Measurements from ENCODE around the gene ADTRP. TPM values are rescaled to one million over a fixed set of nuclear protein-coding genes. Genes with fewer than 3 reads are reported as not detected.
A peak's percentile ranks its signal among the peaks of the same experiment; 100 is the strongest.

Gene ADTRP
- polyA plus RNA-seq (2013, experiment 1 of 2; ENCODE audit: insufficient read length) = 1.9 TPM
- 1.2 TPM for polyA plus RNA-seq (2013, experiment 2 of 2; ENCODE audit: insufficient read length)

- no peak for DNase-seq
Measured at GRCh38 chr6:11778648-11779328, at the start of gene ADTRP. ADTRP (minus strand) TSS chr6:11778803; CDS start chr6:11778759, 44 bp downstream.

- DNase-seq = no peak
Measured at GRCh38 chr6:11826779-11827178, 48.2 kb upstream of the ADTRP start.

- peak; percentile 37 for DNase-seq
Measured at GRCh38 chr6:11824986-11825385, 46.4 kb upstream of the ADTRP start.

- no peak for DNase-seq
Measured at GRCh38 chr6:11822346-11822745, 43.7 kb upstream of the ADTRP start.

GRCh38 chr6:11821781-11822180, 43.2 kb upstream of the ADTRP start:
- no peak for DNase-seq

GRCh38 chr6:11820821-11821220, 42.2 kb upstream of the ADTRP start:
- no peak for DNase-seq

GRCh38 chr6:11819486-11819885, 40.9 kb upstream of the ADTRP start:
- DNase-seq = no peak

GRCh38 chr6:11815231-11815630, 36.6 kb upstream of the ADTRP start:
- peak; percentile 48 for DNase-seq

- DNase-seq = no peak
Measured at GRCh38 chr6:11814819-11815218, 36.2 kb upstream of the ADTRP start.

- DNase-seq = no peak
Measured at GRCh38 chr6:11814106-11814505, 35.5 kb upstream of the ADTRP start.

- no peak for DNase-seq
Measured at GRCh38 chr6:11813606-11814005, 35.0 kb upstream of the ADTRP start.

- DNase-seq = no peak
Measured at GRCh38 chr6:11812951-11813350, 34.3 kb upstream of the ADTRP start.

GRCh38 chr6:11812439-11812838, 33.8 kb upstream of the ADTRP start:
- DNase-seq = no peak

GRCh38 chr6:11811644-11812264, 33.2 kb upstream of the ADTRP start:
- DNase-seq = no peak

- no peak for DNase-seq
Measured at GRCh38 chr6:11810854-11811643, 32.4 kb upstream of the ADTRP start.

- peak; percentile 71 for DNase-seq
Measured at GRCh38 chr6:11810039-11810541, 31.5 kb upstream of the ADTRP start.

- DNase-seq = no peak
Measured at GRCh38 chr6:11808054-11808453, 29.5 kb upstream of the ADTRP start.

GRCh38 chr6:11806561-11807317, 28.1 kb upstream of the ADTRP start:
- no peak for DNase-seq

GRCh38 chr6:11805259-11806053, 26.9 kb upstream of the ADTRP start:
- DNase-seq = no peak

GRCh38 chr6:11804701-11805100, 26.1 kb upstream of the ADTRP start:
- DNase-seq = peak; percentile 31

GRCh38 chr6:11804135-11804534, 25.5 kb upstream of the ADTRP start:
- peak; percentile 64 for DNase-seq

GRCh38 chr6:11803591-11803971, 25.0 kb upstream of the ADTRP start:
- DNase-seq = no peak
